HUDEP-2 (cell line): ENCODE measurements around the gene CBX2.
"Not testable (repeated sequence)": the region's sequence is repeated elsewhere in the genome, so short reads cannot be mapped to it uniquely, and the experiment has no call there.

Experiments used
- DNase-seq, 76 experiments: peaks; one replicate each; lab custom pipeline; 2025; ENCODE audit not compliant: unreplicated experiment in 76 of 76; lab: John Stamatoyannopoulos, UW

CBX2 gene

DNA sequence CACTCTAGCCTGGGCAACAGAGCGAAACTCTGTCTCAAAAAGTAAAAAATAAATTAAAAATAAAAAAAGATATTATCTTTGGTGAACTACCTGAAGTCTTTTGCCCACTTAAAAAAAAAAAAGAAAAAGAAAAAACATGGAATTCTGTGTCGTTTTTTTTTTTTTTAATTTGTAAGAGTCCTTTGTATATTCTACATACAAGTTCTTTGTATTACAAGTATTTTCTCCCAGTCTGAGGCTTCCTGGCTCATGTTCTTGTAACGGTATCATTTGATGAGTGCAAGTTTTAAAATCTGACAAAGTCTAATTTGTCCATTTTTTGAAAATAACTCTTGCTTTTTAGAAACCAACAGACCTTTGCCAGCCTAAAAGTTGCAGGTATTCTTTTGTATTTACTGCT is 12.2 kb upstream of the CBX2 start:
- DNase-seq: no peak

DNA sequence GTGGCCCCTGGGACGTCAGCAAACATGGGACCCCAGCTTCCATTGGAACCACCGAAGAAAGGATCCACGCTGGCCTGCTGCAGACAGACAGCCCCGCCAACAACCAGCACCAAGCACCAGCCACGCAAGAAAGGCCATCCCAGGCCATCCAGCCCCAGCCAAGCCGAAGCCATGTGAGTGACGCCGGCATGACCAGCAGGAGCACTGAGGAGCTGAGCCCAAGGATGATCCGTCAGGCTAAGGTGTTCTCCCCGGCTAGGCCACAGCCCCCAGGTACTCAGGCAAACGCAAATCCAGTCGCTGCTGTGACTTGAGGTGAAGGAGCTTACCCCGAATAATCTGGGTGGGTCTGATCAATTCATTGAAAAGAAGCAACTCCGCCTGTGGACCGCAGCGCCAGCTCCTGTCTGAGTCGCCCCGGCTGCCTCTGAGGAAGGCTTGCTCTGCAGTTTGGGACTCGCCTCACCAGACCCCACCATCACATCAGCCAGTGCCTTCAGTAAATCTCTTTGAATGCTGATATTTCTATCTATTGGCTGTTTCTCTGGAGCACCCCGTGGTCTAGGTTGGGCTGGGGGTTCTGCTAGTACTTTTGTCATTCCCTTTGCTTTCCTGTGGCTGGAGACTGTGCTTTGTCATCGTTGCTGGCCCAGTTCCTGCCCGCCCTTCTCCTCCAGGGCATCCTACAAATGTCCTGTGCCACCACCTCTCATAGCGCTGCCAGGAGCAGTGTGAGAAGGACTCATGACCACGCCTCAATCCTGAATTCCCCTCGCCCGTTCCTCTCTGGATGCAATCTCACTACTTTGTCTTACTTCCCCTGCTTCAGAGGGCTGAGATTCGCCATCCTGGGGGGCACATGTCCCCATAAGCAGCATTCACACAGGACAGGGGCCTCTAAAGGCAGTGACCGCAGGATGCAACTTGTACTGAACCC is 8.1 kb upstream of the CBX2 start:
- DNase-seq: no peak

DNA sequence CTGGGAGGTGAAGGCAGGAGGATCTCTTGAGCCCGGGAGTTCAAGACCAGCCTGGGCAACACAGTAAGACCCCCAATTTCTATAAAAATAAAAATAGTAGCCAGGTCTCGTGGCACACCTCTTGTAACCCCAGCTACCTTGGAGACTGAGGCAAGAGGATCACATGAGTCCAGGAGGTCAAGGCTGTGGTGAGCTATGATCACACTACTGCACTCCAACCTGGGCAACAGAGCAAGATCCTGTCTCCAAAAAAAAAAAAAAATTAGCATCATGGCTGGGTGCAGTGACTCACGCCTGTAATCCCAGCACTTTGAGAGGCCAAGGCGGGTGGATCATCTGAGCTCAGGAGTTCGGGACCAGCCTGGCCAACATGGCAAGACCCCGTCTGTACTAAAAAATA is 6.7 kb upstream of the CBX2 start:
- DNase-seq: no peak

DNA sequence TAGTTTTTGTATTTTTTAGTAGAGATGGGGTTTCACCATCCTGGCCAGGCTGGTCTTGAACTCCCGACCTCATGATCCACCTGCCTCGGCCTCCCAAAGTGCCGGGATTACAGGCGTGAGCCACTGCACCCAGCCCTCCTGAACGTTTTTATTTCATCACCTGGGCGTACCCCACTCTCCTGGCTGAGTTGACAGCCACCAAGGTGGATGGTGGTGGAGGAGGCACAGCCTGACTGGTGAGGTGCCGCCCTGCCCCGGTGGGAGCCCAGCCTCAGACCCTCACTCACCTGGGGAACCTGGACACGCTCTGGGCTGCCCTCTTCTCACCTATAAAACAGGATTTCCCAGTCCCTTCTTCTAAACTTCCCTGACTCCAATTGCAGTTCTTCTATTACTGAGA is 5.2 kb upstream of the CBX2 start:
- DNase-seq: not testable (repeated sequence)

DNA sequence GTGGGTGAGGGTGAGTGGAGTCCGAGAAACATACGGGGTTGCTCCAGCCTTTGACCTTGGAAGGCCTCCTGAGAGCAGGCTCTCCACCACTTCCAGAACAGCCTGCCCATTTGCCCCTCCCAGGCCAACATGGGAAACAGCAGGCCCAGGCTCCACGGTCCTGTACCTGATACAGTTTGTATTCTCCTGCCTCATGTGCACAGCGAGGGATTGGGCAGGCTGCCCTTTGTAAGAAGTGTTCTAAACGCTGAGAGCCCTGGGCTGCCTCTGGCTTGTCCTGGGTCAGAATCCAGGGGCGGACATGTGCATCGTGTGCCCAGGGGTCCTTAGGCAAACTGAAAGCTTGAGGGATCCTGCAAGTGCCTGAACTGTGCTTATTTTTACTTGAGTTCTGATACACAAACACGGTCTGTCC is 3.4 kb upstream of the CBX2 start:
- DNase-seq: no peak

DNA sequence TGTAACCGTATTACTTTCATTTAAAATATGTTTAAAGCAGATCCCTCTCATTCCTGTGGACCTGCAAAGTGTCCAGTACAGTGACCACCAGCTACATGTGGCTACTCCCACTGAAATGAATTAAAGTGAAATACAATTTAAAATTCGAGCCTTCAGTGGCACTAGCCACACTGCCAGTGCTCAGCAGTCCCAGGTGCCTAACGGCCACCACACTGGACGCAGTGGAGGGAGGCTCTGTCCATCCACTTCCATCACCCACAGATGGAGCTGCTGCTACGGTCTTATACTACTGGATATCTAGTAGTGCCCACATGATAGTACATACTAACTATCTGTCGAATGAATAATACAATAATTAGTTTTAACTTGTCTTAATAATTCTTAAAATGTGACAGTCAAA is 2.3 kb upstream of the CBX2 start:
- DNase-seq: no peak

DNA sequence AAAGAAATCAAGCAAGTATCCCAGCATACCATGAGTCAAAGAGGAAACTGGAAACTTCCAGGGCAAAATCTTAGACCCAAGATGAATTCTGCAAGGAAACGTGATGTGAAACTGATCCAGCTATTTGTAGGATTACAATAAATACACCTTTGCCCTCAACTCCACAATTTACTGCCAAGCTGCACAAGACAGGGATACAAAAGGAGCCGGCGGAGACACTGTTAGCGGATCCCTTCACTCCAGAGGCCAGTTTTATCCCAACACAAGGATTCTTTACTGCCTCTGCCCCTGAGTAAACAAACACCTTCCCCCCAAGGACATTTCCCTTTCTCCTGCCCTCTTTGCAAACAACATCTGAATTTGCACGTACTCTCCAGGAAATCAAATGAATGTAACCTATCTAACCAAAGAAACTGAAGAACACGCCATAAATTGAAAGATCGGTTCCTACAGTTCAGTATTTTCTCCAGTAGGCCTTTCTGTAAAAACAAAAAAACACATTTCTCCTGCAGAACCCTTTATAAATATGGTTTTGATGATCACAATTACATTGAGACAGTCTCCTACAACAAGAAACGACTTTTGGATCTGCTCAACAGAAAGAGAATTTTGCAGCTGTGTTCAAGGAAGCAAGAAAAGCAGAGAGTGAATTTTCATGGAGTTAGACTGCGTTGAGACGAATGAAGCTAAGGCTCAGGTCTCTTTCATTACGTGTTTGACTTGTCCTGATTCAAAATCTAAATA is 1.4 kb upstream of the CBX2 start:
- DNase-seq: no peak

DNA sequence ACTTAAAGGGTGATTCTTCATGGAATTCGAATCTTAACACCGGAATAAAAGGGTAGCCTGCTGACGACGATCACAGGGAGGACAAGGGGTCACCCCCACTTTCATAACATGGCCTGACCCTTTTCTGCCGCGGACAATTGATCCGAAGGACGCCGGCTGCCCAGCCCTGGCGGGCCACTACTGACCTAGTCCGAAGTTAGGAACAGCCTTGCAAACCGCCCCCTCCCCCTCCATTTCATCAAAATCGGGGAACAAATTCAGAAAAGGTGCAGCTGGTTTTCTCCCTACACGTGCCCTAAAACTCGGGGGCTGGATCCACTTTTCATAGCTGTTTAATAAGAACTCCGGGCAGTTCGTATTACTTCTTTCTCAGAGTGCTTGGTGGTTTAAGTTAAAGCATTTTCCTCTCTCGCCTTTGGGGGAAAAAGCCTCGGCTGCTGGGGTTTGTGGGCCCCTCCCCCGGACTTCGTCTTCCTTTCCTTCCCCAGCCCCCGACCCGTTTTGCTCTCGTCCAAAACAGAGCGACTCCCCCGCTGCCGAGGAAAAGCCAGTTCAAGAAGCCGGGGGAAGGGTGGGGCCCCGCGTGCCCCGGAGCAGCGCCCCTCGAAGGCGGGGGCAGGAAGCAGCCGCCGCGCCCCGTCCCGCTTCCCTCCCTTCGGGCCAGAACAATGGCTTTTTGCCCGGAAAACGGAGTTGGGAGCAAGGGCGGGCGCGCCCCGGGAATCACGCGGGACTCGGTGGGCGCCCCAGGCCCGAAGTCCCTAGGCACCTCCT is 641 bp upstream of the CBX2 start:
- DNase-seq: peak in 65 of 76 experiments; percentile 19 to 87 (median 63)

DNA sequence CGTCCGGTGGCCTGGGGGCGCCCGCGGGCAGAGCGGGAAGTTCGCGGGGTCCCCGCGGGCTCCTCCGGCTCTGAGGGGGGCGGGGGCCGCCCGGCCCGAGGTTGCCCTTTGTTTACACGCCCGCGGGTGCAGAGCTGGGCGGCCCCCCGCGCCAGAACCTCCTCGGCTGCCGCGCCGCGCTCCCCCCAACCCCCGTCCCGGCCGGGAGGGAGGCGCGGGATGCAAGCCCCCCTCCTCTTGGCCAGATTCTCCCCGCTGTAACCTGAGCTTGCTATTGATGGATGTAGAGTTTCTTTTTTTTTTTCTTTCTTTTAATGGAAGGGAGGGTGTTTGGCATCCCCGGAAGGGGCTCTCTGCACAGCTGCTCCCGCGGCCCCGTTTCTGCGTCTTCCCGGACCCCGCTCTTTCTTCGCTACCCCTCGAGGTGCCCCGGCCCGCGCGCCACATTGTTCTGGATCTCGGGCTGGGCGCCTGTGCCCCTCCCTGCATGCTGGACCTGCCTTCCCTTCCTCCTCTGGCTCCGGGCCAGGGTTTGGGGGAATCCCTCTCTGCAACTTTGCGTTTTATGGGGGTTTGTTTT is 646 bp downstream of the CBX2 start:
- DNase-seq: peak in 7 of 76 experiments; percentile 11 to 20 (median 15)

DNA sequence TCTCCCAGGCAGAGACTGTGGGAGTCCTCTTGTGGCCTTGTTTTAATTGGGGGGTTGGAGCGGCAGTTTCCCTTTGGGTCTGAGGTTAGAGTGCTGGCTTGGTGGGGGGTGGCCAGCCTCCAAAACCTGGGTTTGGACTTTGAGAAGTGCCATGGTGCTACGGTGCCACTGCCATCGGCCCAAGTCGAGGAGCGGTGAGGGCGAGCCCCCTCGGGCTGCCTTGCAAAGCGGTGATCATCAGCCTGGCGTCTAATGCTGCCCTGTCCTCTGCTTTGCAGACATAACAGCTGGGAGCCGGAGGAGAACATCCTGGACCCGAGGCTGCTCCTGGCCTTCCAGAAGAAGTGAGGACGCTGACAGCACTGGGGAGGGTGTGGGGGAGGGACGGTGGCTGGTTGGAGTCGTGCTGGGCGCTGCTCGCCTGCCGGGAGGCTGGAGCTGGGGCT is 1.2 kb downstream of the CBX2 start:
- no peak for DNase-seq

DNA sequence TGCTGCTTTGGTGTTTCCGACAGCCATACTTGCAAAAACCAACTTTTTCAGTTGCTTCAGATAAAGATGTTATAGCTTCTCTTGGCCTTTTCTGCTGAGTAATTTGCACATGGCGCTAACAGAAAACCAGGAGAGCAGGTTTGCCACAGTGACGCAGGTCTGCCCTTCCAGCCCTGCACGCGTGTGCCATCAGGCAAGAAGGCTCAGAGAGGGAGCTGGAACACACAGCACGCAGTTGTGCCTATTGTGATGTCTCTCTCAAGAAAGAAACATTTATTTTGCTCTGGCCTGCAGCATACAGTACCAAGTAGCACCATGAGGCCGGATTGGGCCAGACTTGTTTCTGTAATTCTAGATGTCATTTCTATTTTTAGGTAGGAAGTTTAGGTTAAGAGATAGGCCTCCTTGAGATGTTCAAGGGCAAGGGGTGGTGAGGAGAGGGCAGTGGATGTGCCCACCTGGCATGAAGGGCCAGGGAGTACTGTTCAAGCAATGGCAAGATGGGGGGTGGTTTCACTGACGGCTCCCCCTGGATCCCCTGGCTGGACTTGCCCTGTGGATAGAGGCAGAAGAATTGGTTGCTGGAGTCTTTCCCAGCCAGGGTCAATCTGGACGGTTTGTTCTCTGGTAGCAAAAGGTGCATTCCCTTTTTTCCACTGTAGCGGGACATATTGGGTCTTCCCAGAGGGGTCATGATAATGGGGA is 1.9 kb downstream of the CBX2 start:
- no peak for DNase-seq

DNA sequence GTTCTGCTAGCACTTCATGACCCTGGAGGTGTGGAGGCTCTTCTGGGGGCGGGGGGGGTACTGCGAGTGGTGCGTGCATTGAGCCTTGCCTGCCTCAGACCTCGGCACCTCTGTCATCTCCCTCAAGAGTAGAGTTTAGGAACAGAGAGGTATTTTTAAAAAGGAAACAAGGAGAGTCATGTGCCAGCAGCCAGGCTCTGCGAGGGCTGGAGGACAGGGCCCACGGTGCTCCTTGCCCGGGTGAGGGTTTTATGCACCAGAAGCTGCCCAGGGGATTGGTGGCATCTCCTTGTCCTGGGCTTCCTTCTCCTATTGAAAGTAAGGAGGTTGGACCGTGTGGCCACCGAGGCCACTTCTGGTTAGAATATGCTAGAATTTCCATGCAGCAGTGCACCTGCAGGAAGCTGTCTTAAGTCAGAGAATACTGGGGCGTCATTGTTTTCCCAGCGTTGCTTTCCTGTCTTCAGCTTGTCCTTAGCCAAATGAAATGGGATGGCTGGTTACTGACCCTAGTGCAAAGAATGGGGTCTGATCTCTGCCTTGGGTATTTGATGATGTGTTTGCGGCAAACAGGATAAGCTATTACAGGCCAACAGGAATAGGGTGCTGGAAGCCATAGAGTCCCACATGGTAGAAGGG is 3.2 kb downstream of the CBX2 start:
- no peak for DNase-seq

DNA sequence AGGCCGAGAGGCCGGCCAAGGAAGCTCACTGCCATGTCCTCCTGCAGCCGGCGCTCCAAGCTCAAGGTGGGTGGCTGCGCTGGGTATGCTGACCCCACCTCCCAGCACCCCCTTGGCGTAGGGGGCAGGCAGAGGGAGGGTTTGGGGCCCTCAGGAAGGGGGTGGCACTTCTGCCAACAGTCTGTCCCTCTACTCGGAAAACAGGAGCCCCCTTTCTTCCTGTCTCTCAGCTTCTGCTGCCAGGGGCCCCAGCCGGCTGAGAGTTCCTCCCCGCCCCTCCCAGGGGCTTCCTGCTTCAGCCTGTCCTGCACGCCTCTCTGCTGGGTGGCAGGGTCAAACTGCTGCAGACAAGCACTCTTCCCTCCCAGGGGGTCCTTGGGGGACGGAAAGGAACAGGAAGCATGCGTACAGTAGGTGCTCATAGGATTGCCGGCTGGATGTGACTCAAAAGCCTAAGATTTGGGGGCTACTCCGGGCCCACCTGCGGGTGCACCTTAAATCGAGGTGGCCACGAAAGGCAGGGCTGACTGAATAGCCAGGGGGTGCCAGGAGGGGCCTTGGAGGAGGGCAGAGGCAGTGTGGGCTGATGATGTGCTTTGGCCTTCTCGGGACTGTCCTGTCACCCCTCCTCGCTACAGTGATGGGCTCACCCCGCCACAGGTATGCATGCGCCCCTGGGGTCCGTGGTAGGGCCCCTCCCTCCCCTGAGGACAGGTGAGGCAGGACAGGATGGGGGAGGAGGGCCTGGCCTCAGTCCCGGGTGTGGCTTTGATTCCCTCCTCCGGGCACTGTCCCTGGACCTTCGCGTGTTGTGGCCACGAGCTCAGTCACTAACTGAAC is 4.0 kb downstream of the CBX2 start:
- no peak for DNase-seq

DNA sequence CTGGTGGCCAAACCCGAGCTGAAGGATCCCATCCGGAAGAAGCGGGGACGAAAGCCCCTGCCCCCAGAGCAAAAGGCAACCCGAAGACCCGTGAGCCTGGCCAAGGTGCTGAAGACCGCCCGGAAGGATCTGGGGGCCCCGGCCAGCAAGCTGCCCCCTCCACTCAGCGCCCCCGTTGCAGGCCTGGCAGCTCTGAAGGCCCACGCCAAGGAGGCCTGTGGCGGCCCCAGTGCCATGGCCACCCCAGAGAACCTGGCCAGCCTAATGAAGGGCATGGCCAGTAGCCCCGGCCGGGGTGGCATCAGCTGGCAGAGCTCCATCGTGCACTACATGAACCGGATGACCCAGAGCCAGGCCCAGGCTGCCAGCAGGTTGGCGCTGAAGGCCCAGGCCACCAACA is 5.9 kb downstream of the CBX2 start:
- DNase-seq: no peak

DNA sequence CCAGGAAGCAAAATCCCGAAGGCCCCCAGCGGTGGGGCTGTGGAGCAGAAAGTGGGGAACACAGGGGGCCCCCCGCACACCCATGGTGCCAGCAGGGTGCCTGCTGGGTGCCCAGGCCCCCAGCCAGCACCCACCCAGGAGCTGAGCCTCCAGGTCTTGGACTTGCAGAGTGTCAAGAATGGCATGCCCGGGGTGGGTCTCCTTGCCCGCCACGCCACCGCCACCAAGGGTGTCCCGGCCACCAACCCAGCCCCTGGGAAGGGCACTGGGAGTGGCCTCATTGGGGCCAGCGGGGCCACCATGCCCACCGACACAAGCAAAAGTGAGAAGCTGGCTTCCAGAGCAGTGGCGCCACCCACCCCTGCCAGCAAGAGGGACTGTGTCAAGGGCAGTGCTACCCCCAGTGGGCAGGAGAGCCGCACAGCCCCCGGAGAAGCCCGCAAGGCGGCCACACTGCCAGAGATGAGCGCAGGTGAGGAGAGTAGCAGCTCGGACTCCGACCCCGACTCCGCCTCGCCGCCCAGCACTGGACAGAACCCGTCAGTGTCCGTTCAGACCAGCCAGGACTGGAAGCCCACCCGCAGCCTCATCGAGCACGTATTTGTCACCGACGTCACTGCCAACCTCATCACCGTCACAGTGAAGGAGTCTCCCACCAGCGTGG is 6.5 kb downstream of the CBX2 start:
- no peak for DNase-seq

DNA sequence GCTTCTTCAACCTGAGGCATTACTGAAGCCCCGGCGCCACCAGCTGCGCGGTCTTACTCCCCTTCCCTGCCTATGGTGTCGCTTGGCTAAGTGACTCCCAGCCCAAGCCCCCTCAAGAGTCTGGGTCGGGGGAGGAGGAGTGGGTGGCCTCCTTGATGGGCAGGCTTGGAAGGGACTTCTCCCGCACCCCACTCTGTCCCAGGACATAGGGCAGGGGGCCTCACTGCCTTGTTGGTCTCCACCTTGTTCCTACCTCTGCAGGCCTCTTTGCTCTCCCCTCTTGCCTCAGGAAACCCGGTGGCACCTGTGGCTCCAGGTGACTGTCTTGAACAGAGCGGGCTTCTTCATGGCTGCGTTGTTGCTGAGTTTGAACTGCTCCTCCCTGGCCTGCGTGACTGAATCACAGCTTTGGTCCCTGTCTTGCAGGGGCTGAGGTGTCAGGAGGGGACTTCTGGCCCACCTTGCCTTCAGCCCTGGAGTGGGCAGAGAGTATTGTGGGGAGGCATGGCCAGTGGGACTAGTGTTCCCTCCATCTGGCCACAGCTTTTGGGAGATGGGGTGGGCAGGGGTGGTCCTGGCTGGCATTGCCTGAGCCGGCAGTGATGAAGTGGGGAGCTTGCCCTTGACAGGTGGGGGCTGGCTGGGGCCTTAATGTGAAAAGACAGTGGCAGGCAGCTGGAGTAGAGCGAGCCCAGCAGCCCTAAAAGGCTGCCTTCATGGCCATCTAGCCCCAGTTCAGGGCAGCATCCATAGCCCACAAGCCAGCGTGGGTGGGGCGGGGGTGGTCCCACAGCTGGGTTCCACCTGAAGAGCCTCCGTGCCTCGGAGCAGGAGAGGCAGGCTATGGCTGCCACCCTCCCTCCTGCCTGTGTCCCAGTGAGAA is 7.3 kb downstream of the CBX2 start:
- DNase-seq: no peak
